ENCODE measurements around the gene C1D.
"Not testable (repeated sequence)": the region's sequence is repeated elsewhere in the genome, so short reads cannot be mapped to it uniquely, and the experiment has no call there.

C1D gene

GRCh38 chr2:68009526-68009925 is 53.3 kb downstream of the C1D start:
- DNase-seq (ENCODE audit: low read depth in 2 of 3, low spot score in 2 of 3), result no peak

- DNase-seq (ENCODE audit: low read depth in 2 of 3, low spot score in 2 of 3), result no peak
These were observed 62.5 kb downstream of the C1D start for GRCh38 chr2:68000170-68000825.

GRCh38 chr2:67999332-67999731 is 63.5 kb downstream of the C1D start:
- no peak for DNase-seq (ENCODE audit: low read depth in 2 of 3, low spot score in 2 of 3)

GRCh38 chr2:67997903-67998302 is 64.9 kb downstream of the C1D start:
- no peak for DNase-seq (ENCODE audit: low read depth in 2 of 3, low spot score in 2 of 3)

GRCh38 chr2:67997528-67997900 is 65.3 kb downstream of the C1D start:
- DNase-seq (ENCODE audit: low read depth in 2 of 3, low spot score in 2 of 3), result no peak

- DNase-seq (ENCODE audit: low read depth in 2 of 3, low spot score in 2 of 3), result no peak
These were observed 65.9 kb downstream of the C1D start for GRCh38 chr2:67996772-67997527.

GRCh38 chr2:67994716-67995115 is 68.1 kb downstream of the C1D start:
- no peak for DNase-seq (ENCODE audit: low read depth in 2 of 3, low spot score in 2 of 3)

GRCh38 chr2:67994069-67994468 is 68.7 kb downstream of the C1D start:
- not testable (repeated sequence) for DNase-seq (ENCODE audit: low read depth in 2 of 3, low spot score in 2 of 3)

GRCh38 chr2:67993329-67993728 is 69.5 kb downstream of the C1D start:
- no peak for DNase-seq (ENCODE audit: low read depth in 2 of 3, low spot score in 2 of 3)

GRCh38 chr2:67991456-67991855 is 71.3 kb downstream of the C1D start:
- no peak for DNase-seq (ENCODE audit: low read depth in 2 of 3, low spot score in 2 of 3)

Data from activated CD8-positive, alpha-beta memory T cell treated with anti-CD3 and anti-CD28 coated beads for 48 hours (primary cell).